GM23338 (cell line): ENCODE data around the gene OSBPL1A. TPM values are rescaled to one million over a fixed set of nuclear protein-coding genes. Genes with fewer than 3 reads are reported as not detected.

Experiments
- ATAC-seq: fragments of 200-7000 bp; cut with Tn5 transposase; 3 replicates; pipeline ENCODE4 v1.9.1; 2020
- DNase-seq: peaks from one replicate; pipeline ENCODE4 v3.0.0-alpha.2; 2015; ENCODE audit warnings: low spot score
- H2AFZ ChIP-seq: fragments of 200-600 bp; sonication (generic); 2 replicates; pipeline ENCODE4 v1.8.0; 2016; ENCODE audit warnings: antibody characterized with exemption, mild to moderate bottlenecking, moderate library complexity
- H3F3A ChIP-seq: fragments of 200-600 bp; sonication (generic); replicated peaks from 2 replicates; pipeline ENCODE4 v1.8.0; 2017; ENCODE audit warnings: antibody characterized with exemption, mixed run types, low read depth
- H3K27ac ChIP-seq: fragments of 200-600 bp; sonication (generic); 2 replicates; pipeline ENCODE4 v1.6.1; 2016; ENCODE audit warnings: low read depth
- H3K27me3 ChIP-seq: fragments of 200-600 bp; sonication (generic); 2 replicates; pipeline ENCODE4 v1.8.0; 2016; ENCODE audit warnings: mild to moderate bottlenecking, mixed run types, moderate library complexity; ENCODE audit not compliant: insufficient read depth
- H3K36me3 ChIP-seq: fragments of 200-600 bp; sonication (generic); 2 replicates; pipeline ENCODE4 v1.8.0; 2016; ENCODE audit warnings: mild to moderate bottlenecking; ENCODE audit not compliant: insufficient read depth
- H3K4me1 ChIP-seq: fragments of 200-600 bp; sonication (generic); 2 replicates; pipeline ENCODE4 v1.8.0; 2016; ENCODE audit warnings: mild to moderate bottlenecking, moderate library complexity; ENCODE audit not compliant: insufficient read depth
- H3K4me2 ChIP-seq: fragments of 200-600 bp; sonication (generic); 2 replicates; pipeline ENCODE4 v1.7.1; 2017; ENCODE audit warnings: mixed run types
- H3K4me3 ChIP-seq: fragments of 200-600 bp; sonication (generic); 2 replicates; pipeline ENCODE4 v1.6.1; 2016; ENCODE audit warnings: mixed run types
- H3K79me2 ChIP-seq: fragments of 200-600 bp; sonication (generic); replicated peaks from 2 replicates; pipeline ENCODE4 v1.8.0; 2017; ENCODE audit warnings: mild to moderate bottlenecking; ENCODE audit not compliant: insufficient read depth
- H3K9me2 ChIP-seq: fragments of 200-600 bp; sonication (generic); 2 replicates; pipeline ENCODE4 v1.8.0; 2017; ENCODE audit not compliant: insufficient read depth
- H4K20me1 ChIP-seq: fragments of 200-600 bp; sonication (generic); replicated peaks from 2 replicates; pipeline ENCODE4 v1.8.0; 2017; ENCODE audit warnings: mild to moderate bottlenecking; ENCODE audit not compliant: insufficient read depth
- H3K27ac Mint-ChIP-seq: 2 replicates; pipeline ENCODE4 v1.8.0; 2020; ENCODE audit warnings: inconsistent platforms, mild to moderate bottlenecking, moderate library complexity, mixed read lengths
- H3K27me3 Mint-ChIP-seq: 3 replicates; pipeline ENCODE4 v1.8.0; 2022; ENCODE audit warnings: low read depth, mild to moderate bottlenecking, moderate library complexity, mixed read lengths, inconsistent platforms; ENCODE audit not compliant: insufficient read depth, poor library complexity
- H3K36me3 Mint-ChIP-seq: 3 replicates; pipeline ENCODE4 v1.8.0; 2021; ENCODE audit warnings: low read depth, mild to moderate bottlenecking, inconsistent platforms, moderate library complexity, mixed read lengths
- H3K4me1 Mint-ChIP-seq: 3 replicates; pipeline ENCODE4 v1.8.0; 2020; ENCODE audit warnings: mild to moderate bottlenecking, inconsistent platforms, mixed read lengths
- H3K4me3 Mint-ChIP-seq: 3 replicates; pipeline ENCODE4 v1.8.0; 2021; ENCODE audit warnings: moderate library complexity, mild to moderate bottlenecking, inconsistent platforms, mixed read lengths
- H3K9me3 Mint-ChIP-seq: 3 replicates; pipeline ENCODE4 v1.8.0; 2020; ENCODE audit warnings: moderate library complexity, mild to moderate bottlenecking, inconsistent platforms, mixed read lengths
- CREB1 ChIP-seq: fragments of 250-450 bp; sonication (Bioruptor Pico); IDR thresholded peaks from 2 replicates; pipeline ENCODE4 v1.5.0; 2020; ENCODE audit warnings: low read depth, mild to moderate bottlenecking, moderate library complexity
- CTCF ChIP-seq, 2 experiments: fragments of 200-600 bp in 1 of 2; sonication (generic) in 1 of 2; conservative IDR thresholded peaks; 2 replicates each; pipeline versions ENCODE4 v1.5.1 to v1.6.1; 2016 to 2017; ENCODE audit warnings: antibody characterized with exemption in 2 of 2, low read depth in 2 of 2, mild to moderate bottlenecking in 2 of 2, moderate library complexity in 1 of 2
- ETS1 ChIP-seq: IDR thresholded peaks from 2 replicates; pipeline ENCODE4 v1.6.1; 2016; ENCODE audit warnings: antibody characterized with exemption
- EZH2 ChIP-seq: fragments of 200-600 bp; sonication (generic); IDR thresholded peaks from one replicate; pipeline ENCODE4 v1.8.0; 2017; ENCODE audit warnings: antibody characterized with exemption, mild to moderate bottlenecking, low read depth; ENCODE audit not compliant: unreplicated experiment
- EZH2phosphoT487 ChIP-seq: fragments of 200-600 bp; sonication (generic); IDR thresholded peaks from one replicate; pipeline ENCODE4 v1.8.1; 2018; ENCODE audit warnings: antibody characterized with exemption; ENCODE audit not compliant: unreplicated experiment
- JUNB ChIP-seq: IDR thresholded peaks from one replicate; pipeline ENCODE4 v1.6.1; 2016; ENCODE audit warnings: antibody characterized with exemption; ENCODE audit not compliant: unreplicated experiment
- NANOG ChIP-seq: IDR thresholded peaks from 2 replicates; pipeline ENCODE4 v1.6.1; 2016; ENCODE audit warnings: antibody characterized with exemption, borderline replicate concordance
- POLR2AphosphoS5 ChIP-seq: IDR thresholded peaks from 2 replicates; pipeline ENCODE4 v1.6.1; 2016; ENCODE audit warnings: antibody characterized with exemption, low read depth
- REST ChIP-seq: IDR thresholded peaks from one replicate; pipeline ENCODE4 v1.6.1; 2018; ENCODE audit warnings: antibody characterized with exemption; ENCODE audit not compliant: unreplicated experiment
- STAT1 ChIP-seq: IDR thresholded peaks from one replicate; pipeline ENCODE4 v1.6.1; 2016; ENCODE audit warnings: antibody characterized with exemption; ENCODE audit not compliant: unreplicated experiment
- ZNF331 ChIP-seq: fragments of 250-450 bp; sonication (Bioruptor Pico); IDR thresholded peaks from 2 replicates; pipeline ENCODE4 v1.5.0; 2020; ENCODE audit warnings: low read depth, mild to moderate bottlenecking, moderate library complexity
- ZNF462 ChIP-seq: fragments of 250-450 bp; sonication (Bioruptor Pico); IDR thresholded peaks from 2 replicates; pipeline ENCODE4 v1.5.0; 2020; ENCODE audit warnings: mild to moderate bottlenecking, moderate library complexity
- polyA plus RNA-seq: library from polyadenylated mRNA; unstranded; fragments of >200 nt; fragmentation: Nextera tagmentation; extraction: Ambion mirVana; gene quantifications from 2 replicates; pipeline ENCODE4 v1.2.1, GENCODE V29; 2016
- total RNA-seq: library from RNA; depleted of rRNA; stranded (reverse); fragments of >200 nt; shearing (Covaris generic); gene quantifications from 2 replicates; pipeline ENCODE4 v1.2.3, GENCODE V29; 2014

Gene OSBPL1A
- total and polyA plus RNA-seq, 2 experiments from 2014 or later: 55.6 to 71.4 TPM

- TF ChIP-seq ETS1: no peak
- no peak for TF ChIP-seq ZNF331 (CRISPR knock-in tag)
- TF ChIP-seq EZH2phosphoT487: no peak
- no peak for TF ChIP-seq REST
- no peak for TF ChIP-seq CREB1 (CRISPR knock-in tag)
- no peak for TF ChIP-seq CTCF (conservative IDR thresholded peaks at IDR 0.05; ENCODE audit: low read depth in 2 of 2)
- no peak for TF ChIP-seq NANOG
- no peak for TF ChIP-seq JUNB
Observed at GRCh38 chr18:24321071-24321470, 76.6 kb downstream of the OSBPL1A start (continued).

- Histone ChIP-seq H3K4me1 (no peaks in the 10 kb centered on the region), H3K4me2 (no peak overlapping the region), H4K20me1 (no peaks in the 10 kb centered on the region), H3K27me3 (no peaks in the 10 kb centered on the region), H3K79me2 (no peaks in the 10 kb centered on the region), H3K27ac (no peak overlapping the region), H3K36me3 (peaks cover 3% of the 10 kb centered on the region; the same call in 1 of the 2 replicates), H3F3A (no peaks in the 10 kb centered on the region), H3K4me3 (no peak overlapping the region), H3K9me2 (no peaks in the 10 kb centered on the region), H2AFZ (no peak overlapping the region)
- H3K27ac Mint-ChIP-seq: no peak overlapping the region
- DNase-seq: no peak
- no peak overlapping the region for H3K4me3 Mint-ChIP-seq
- no peaks in the 10 kb centered on the region for H3K9me3 Mint-ChIP-seq
- no peaks in the 10 kb centered on the region; the same call in 2 of the 3 replicates for H3K4me1 Mint-ChIP-seq
- H3K36me3 Mint-ChIP-seq: peaks cover 13% of the 10 kb centered on the region; the same call in 2 of the 3 replicates
- H3K27me3 Mint-ChIP-seq: no peaks in the 10 kb centered on the region
- no peak for ATAC-seq
- no peak for TF ChIP-seq CREB1 (CRISPR knock-in tag)
- no peak for TF ChIP-seq POLR2AphosphoS5
- no peak for TF ChIP-seq STAT1
- TF ChIP-seq EZH2: no peak
- no peak for TF ChIP-seq ETS1
- TF ChIP-seq ZNF462 (CRISPR knock-in tag): no peak
Observed at GRCh38 chr18:24319757-24320156, 77.9 kb downstream of the OSBPL1A start.
